K562 (cell line): ENCODE results near the gene TMEM126B. TPM values are rescaled to one million over a fixed set of nuclear protein-coding genes. Genes with fewer than 3 reads are reported as not detected.

Experiments
- ARID1B ChIP-seq: fragments of 450-650 bp; IDR thresholded peaks from 2 replicates; pipeline ENCODE4 v1.6.1; 2016; ENCODE audit warnings: antibody characterized with exemption, mild to moderate bottlenecking, inconsistent platforms
- BRCA1 ChIP-seq, 2 experiments: fragments of 450-650 bp in 1 of 2; sonication (generic) in 1 of 2; formaldehyde crosslinking in 1 of 2; IDR thresholded peaks; 2 replicates each; pipeline versions ENCODE4 v1.5.0 to v1.6.1; 2017 to 2020; ENCODE audit warnings: mild to moderate bottlenecking in 1 of 2, missing genetic modification reagents in 1 of 2
- CCAR2 ChIP-seq: fragments of 200-400 bp; formaldehyde crosslinking; IDR thresholded peaks from 2 replicates; pipeline ENCODE4 v1.6.1; 2017; ENCODE audit warnings: mild to moderate bottlenecking, low read depth, low read length
- CREB3 ChIP-seq: fragments of 450-650 bp; conservative IDR thresholded peaks from 2 replicates; pipeline ENCODE4 v1.6.1; 2016; ENCODE audit warnings: missing genetic modification characterization, low read depth, mild to moderate bottlenecking, missing compliant biosample characterization, moderate library complexity
- EZH2 ChIP-seq: IDR thresholded peaks from 2 replicates; pipeline ENCODE4 v1.6.1; 2012; ENCODE audit warnings: low read depth, mild to moderate bottlenecking, inconsistent platforms, low read length, borderline replicate concordance
- GATAD2A ChIP-seq: fragments of 450-650 bp; IDR thresholded peaks from 2 replicates; pipeline ENCODE4 v1.6.1; 2017
- KDM4B ChIP-seq, 2 experiments: fragments of 450-650 bp in 1 of 2; sonication (generic) in 1 of 2; IDR thresholded peaks; 2 replicates each; pipeline ENCODE4 v1.6.1; 2016 to 2017; ENCODE audit warnings: borderline replicate concordance in 2 of 2, antibody characterized with exemption in 1 of 2, low read depth in 1 of 2, mild to moderate bottlenecking in 1 of 2
- MAX ChIP-seq: sonication (generic); formaldehyde crosslinking; IDR thresholded peaks from 2 replicates; pipeline ENCODE4 v1.9.0; 2022; ENCODE audit warnings: mild to moderate bottlenecking, missing genetic modification reagents
- MEF2A ChIP-seq: IDR thresholded peaks from 2 replicates; pipeline ENCODE4 v1.6.1; 2011; ENCODE audit warnings: low read depth, mild to moderate bottlenecking, low read length, moderate library complexity; ENCODE audit not compliant: control insufficient read depth
- RBM17 ChIP-seq: fragments of 200-400 bp; formaldehyde crosslinking; IDR thresholded peaks from 2 replicates; pipeline ENCODE4 v1.6.1; 2017; ENCODE audit warnings: low read depth, mild to moderate bottlenecking, low read length, borderline replicate concordance
- RBM25 ChIP-seq: fragments of 200-400 bp; formaldehyde crosslinking; IDR thresholded peaks from 2 replicates; pipeline ENCODE4 v1.6.1; 2018; ENCODE audit warnings: low read length, low read depth, moderate library complexity; ENCODE audit not compliant: severe bottlenecking
- RFX1 ChIP-seq: fragments of 450-650 bp; IDR thresholded peaks from 2 replicates; pipeline ENCODE4 v1.6.1; 2016; ENCODE audit warnings: mild to moderate bottlenecking, moderate library complexity
- THAP12 ChIP-seq: fragments of 250-450 bp; sonication (Bioruptor Pico); IDR thresholded peaks from 2 replicates; pipeline ENCODE4 v1.9.0; 2021; ENCODE audit warnings: mild to moderate bottlenecking, inconsistent platforms
- U2AF2 ChIP-seq: fragments of 200-400 bp; formaldehyde crosslinking; optimal IDR thresholded peaks from 2 replicates; pipeline ENCODE3; 2017; ENCODE audit warnings: low read depth, mild to moderate bottlenecking, low read length
- UBTF ChIP-seq, 2 experiments: IDR thresholded peaks; 2 replicates each; pipeline ENCODE4 v1.6.1; 2012; ENCODE audit warnings: improper control_type of control experiment in 2 of 2, low read depth in 2 of 2, low read length in 2 of 2, borderline replicate concordance in 1 of 2
- ZFP91 ChIP-seq: sonication (generic); formaldehyde crosslinking; IDR thresholded peaks from 2 replicates; pipeline ENCODE4 v1.8.0; 2022; ENCODE audit warnings: mild to moderate bottlenecking, missing genetic modification reagents
- ZNF280B ChIP-seq: fragments of 250-450 bp; sonication (Bioruptor Pico); IDR thresholded peaks from 2 replicates; pipeline ENCODE4 v1.5.1; 2021; ENCODE audit warnings: mild to moderate bottlenecking
- polyA plus RNA-seq, 8 experiments: library from polyadenylated mRNA; depleted of rRNA in 4 of 8; stranded (reverse) in 5 of 8; unstranded in 3 of 8; fragments of >200 nt; fragmentation: Nextera tagmentation in 2 of 8; fragmentation: Illumina TruSeq in 1 of 8; extraction: Ambion mirVana in 2 of 8; extraction: Trizol in 1 of 8; gene quantifications; 2 replicates each; pipeline versions ENCODE4 v1.2.1 to v1.2.3, GENCODE V29; 2011 to 2014; ENCODE audit warnings: inconsistent platforms in 1 of 8, missing spikeins in 1 of 8
- total RNA-seq, 7 experiments: library from RNA; depleted of rRNA in 6 of 7; stranded (reverse); fragments of >200 nt in 6 of 7; fragmentation: Illumina TruSeq in 2 of 7; extraction: Trizol in 2 of 7; gene quantifications; 2 replicates each; pipeline versions ENCODE4 v1.2.1 to v1.2.3, GENCODE V29; 2011 to 2021; ENCODE audit warnings: low replicate concordance in 1 of 7

The TMEM126B gene
- total and polyA plus RNA-seq, 9 of the 15 experiments (the other 6 are each of a cell fraction or from before 2014, with no cell fraction given) = 85.5 to 226 (median 164) TPM

GRCh38 chr11:85627998-85628770 lies at the start of gene TMEM126B (continued):
- TF ChIP-seq RBM17 = no peak
- no peak for TF ChIP-seq ZNF280B (CRISPR knock-in tag)
- TF ChIP-seq RFX1 = no peak
- no peak for TF ChIP-seq KDM4B (IDR thresholded peaks at IDR 0.05; ENCODE audit: borderline replicate concordance in 2 of 2, low read depth in 1 of 2)
- no peak for TF ChIP-seq CREB3 (tag)
- TF ChIP-seq RBM25 = no peak
- TF ChIP-seq CCAR2 = no peak
- no peak; the same call in 1 of the 2 replicates for TF ChIP-seq MAX (CRISPR knock-in tag)
- no peak for TF ChIP-seq U2AF2
- TF ChIP-seq GATAD2A = no peak
- 0 out of 4 replicates have a peak, but pooled peaks of 1 of the 2 experiments have one; percentile 24 for TF ChIP-seq UBTF (IDR thresholded peaks at IDR 0.05; ENCODE audit: borderline replicate concordance in 1 of 2, low read depth in 2 of 2, low read length in 2 of 2)
- TF ChIP-seq ARID1B = no peak; the same call in 1 of the 2 replicates
- TF ChIP-seq ZFP91 = no peak
- no peak for TF ChIP-seq EZH2
- no peak for TF ChIP-seq THAP12 (CRISPR knock-in tag)
- no peak for TF ChIP-seq MEF2A
- no peak for TF ChIP-seq BRCA1 (IDR thresholded peaks at IDR 0.05)
- no peak for TF ChIP-seq BRCA1 (CRISPR knock-in tag; IDR thresholded peaks at IDR 0.05)
